Peyer's patch (tissue), 4 donors: Measurements from ENCODE around the gene BLOC1S2.

Experiments used
- CTCF ChIP-seq, 6 experiments: fragments of 450-650 bp in 4 of 6; fragments of 200-600 bp in 2 of 6; sonication (generic) in 1 of 6; IDR thresholded peaks; one replicate each; pipeline ENCODE4 v1.5.1; 2017 to 2019; ENCODE audit warnings: antibody characterized with exemption in 6 of 6, mild to moderate bottlenecking in 3 of 6, moderate library complexity in 1 of 6
- POLR2A ChIP-seq, 2 donors: fragments of 450-650 bp; IDR thresholded peaks; one replicate each; pipeline ENCODE4 v1.5.1; 2017; ENCODE audit warnings: antibody characterized with exemption in 2 of 2, mild to moderate bottlenecking in 2 of 2, moderate library complexity in 2 of 2

DNA sequence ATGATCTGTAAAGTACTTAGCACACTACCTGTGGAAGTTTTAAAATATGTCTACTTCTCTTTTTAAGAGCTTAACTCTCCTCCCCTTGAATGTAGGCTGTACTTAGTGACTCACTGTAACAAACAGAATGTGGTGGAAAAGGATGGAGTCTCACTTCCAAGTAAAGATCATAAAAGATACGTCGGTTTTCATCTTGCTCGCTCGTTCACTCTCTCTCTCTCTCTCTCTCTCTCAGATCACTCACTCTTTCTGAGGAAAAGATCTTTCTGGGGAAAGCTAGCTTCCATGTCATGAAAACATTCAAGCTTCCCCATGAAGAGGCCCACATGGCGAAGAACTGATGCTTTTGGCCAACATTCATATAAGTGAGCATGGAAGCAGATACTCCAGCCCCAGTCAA lies 62.6 kb downstream of the BLOC1S2 start:
- TF ChIP-seq CTCF (IDR thresholded peaks at IDR 0.05) = no peak
- TF ChIP-seq POLR2A (IDR thresholded peaks at IDR 0.05) = no peak
